Glutamatergic neuron (in vitro differentiated cells): ENCODE measurements around the gene BUB1B. TPM values are rescaled to one million over a fixed set of nuclear protein-coding genes. Genes with fewer than 3 reads are reported as not detected.

Experiments used
- DNase-seq: peaks from one replicate; pipeline ENCODE4 v3.0.0; 2022
- H3K27ac Mint-ChIP-seq: one replicate; pipeline ENCODE4 v1.8.0; 2020; ENCODE audit warnings: mild to moderate bottlenecking, mixed read lengths, inconsistent platforms; ENCODE audit not compliant: unreplicated experiment
- H3K27me3 Mint-ChIP-seq: one replicate; pipeline ENCODE4 v1.8.0; 2020; ENCODE audit warnings: mild to moderate bottlenecking, moderate library complexity, mixed read lengths, inconsistent platforms; ENCODE audit not compliant: unreplicated experiment
- H3K36me3 Mint-ChIP-seq: one replicate; pipeline ENCODE4 v1.8.0; 2020; ENCODE audit warnings: mild to moderate bottlenecking, mixed read lengths, inconsistent platforms; ENCODE audit not compliant: unreplicated experiment
- H3K4me1 Mint-ChIP-seq: one replicate; pipeline ENCODE4 v1.8.0; 2020; ENCODE audit warnings: mild to moderate bottlenecking, low read depth, mixed read lengths, inconsistent platforms; ENCODE audit not compliant: unreplicated experiment
- H3K4me3 Mint-ChIP-seq: one replicate; pipeline ENCODE4 v1.8.0; 2020; ENCODE audit warnings: mild to moderate bottlenecking, mixed read lengths, inconsistent platforms; ENCODE audit not compliant: unreplicated experiment
- H3K9me3 Mint-ChIP-seq: one replicate; pipeline ENCODE4 v1.8.0; 2020; ENCODE audit warnings: mild to moderate bottlenecking, moderate library complexity, mixed read lengths, inconsistent platforms; ENCODE audit not compliant: unreplicated experiment
- CTCF ChIP-seq: fragments of 200-600 bp; sonication (generic); IDR thresholded peaks from one replicate; pipeline ENCODE4 v1.5.0; 2021; ENCODE audit not compliant: partially characterized antibody, unreplicated experiment
- total RNA-seq: library from RNA; stranded (reverse); fragmentation: NEBNext Ultra II Directional; extraction: Animal tissue kit (Norgen Biotek cat#: 25700); gene quantifications from one replicate; pipeline ENCODE4 v1.2.1, GENCODE V29; 2021; ENCODE audit not compliant: unreplicated experiment

Gene BUB1B
- total RNA-seq, 1 donor from 2014 or later = 16.5 TPM

- Mint-ChIP-seq H3K27me3 (no peaks in the 10 kb centered on the region), H3K4me3 (no peak overlapping the region), H3K27ac (no peak overlapping the region), H3K9me3 (no peaks in the 10 kb centered on the region), H3K4me1 (no peaks in the 10 kb centered on the region), H3K36me3 (no peaks in the 10 kb centered on the region)
- TF ChIP-seq CTCF = no peak
- no peak for DNase-seq
Observed at GRCh38 chr15:40198355-40199085, 37.7 kb downstream of the BUB1B start.

- H3K36me3 Mint-ChIP-seq = no peaks in the 10 kb centered on the region
- H3K27ac Mint-ChIP-seq = no peak overlapping the region
- no peaks in the 10 kb centered on the region for H3K4me1 Mint-ChIP-seq
Observed at GRCh38 chr15:40204100-40204499, 43.2 kb downstream of the BUB1B start.

GRCh38 chr15:40217166-40217824 lies 56.4 kb downstream of the BUB1B start:
- no peak overlapping the region for H3K4me3 Mint-ChIP-seq
- H3K27me3 Mint-ChIP-seq = no peaks in the 10 kb centered on the region
- peak; percentile 86 for TF ChIP-seq CTCF
- no peak for DNase-seq
- H3K9me3 Mint-ChIP-seq = no peaks in the 10 kb centered on the region
- H3K4me1 Mint-ChIP-seq = no peaks in the 10 kb centered on the region
- H3K36me3 Mint-ChIP-seq = no peaks in the 10 kb centered on the region
- H3K27ac Mint-ChIP-seq = no peak overlapping the region

More at GRCh38 chr15:40204100-40204499, 43.2 kb downstream of the BUB1B start:
- DNase-seq = no peak
- TF ChIP-seq CTCF = no peak
- Mint-ChIP-seq H3K4me3 (no peak overlapping the region), H3K9me3 (no peaks in the 10 kb centered on the region), H3K27me3 (no peaks in the 10 kb centered on the region)

- no peaks in the 10 kb centered on the region for H3K9me3 Mint-ChIP-seq
- no peak for TF ChIP-seq CTCF
- no peak overlapping the region for H3K4me3 Mint-ChIP-seq
- H3K4me1 Mint-ChIP-seq = no peaks in the 10 kb centered on the region
- DNase-seq = no peak
- no peaks in the 10 kb centered on the region for H3K27me3 Mint-ChIP-seq
- H3K27ac Mint-ChIP-seq = no peak overlapping the region
- no peaks in the 10 kb centered on the region for H3K36me3 Mint-ChIP-seq
Observed at GRCh38 chr15:40219801-40220200, 58.9 kb downstream of the BUB1B start.

- H3K36me3 Mint-ChIP-seq = no peaks in the 10 kb centered on the region
- no peak for TF ChIP-seq CTCF
- H3K27me3 Mint-ChIP-seq = no peaks in the 10 kb centered on the region
- DNase-seq = no peak
- no peak overlapping the region for H3K27ac Mint-ChIP-seq
- no peak overlapping the region for H3K4me3 Mint-ChIP-seq
- no peaks in the 10 kb centered on the region for H3K9me3 Mint-ChIP-seq
- H3K4me1 Mint-ChIP-seq = no peaks in the 10 kb centered on the region
Observed at GRCh38 chr15:40222131-40222530, 61.3 kb downstream of the BUB1B start.
